Mucosa of descending colon (tissue), 3 donors: ENCODE results near the gene HOXB3. TPM values are rescaled to one million over a fixed set of nuclear protein-coding genes. Genes with fewer than 3 reads are reported as not detected.
A peak's percentile ranks its signal among the peaks of the same experiment; 100 is the strongest.

Experiments used
- ATAC-seq: fragments of 200-7000 bp; cut with Tn5 transposase; one replicate; pipeline ENCODE4 v1.9.1; 2020; ENCODE audit warnings: mild to moderate bottlenecking, moderate library complexity
- DNase-seq, 3 donors: peaks; one replicate each; pipeline ENCODE4 v3.0.0-alpha.2; 2020
- H3K36me3 ChIP-seq: fragments of 200-600 bp; one replicate; pipeline ENCODE4 v1.8.0; 2021; ENCODE audit warnings: low read depth, mild to moderate bottlenecking
- H3K4me1 ChIP-seq: fragments of 200-600 bp; one replicate; pipeline ENCODE4 v1.8.0; 2021; ENCODE audit warnings: low read depth, mild to moderate bottlenecking
- H3K4me3 ChIP-seq: fragments of 200-600 bp; one replicate; pipeline ENCODE4 v1.8.0; 2021; ENCODE audit warnings: mild to moderate bottlenecking
- H3K9me3 ChIP-seq: fragments of 200-600 bp; one replicate; pipeline ENCODE4 v1.8.0; 2021; ENCODE audit warnings: mild to moderate bottlenecking
- intact Hi-C, 2 donors: fragments of 100-400 bp; cut with DNase I in 1 of 2; cut with micrococcal nuclease in 1 of 2; formaldehyde crosslinking; loops; one replicate each; pipeline versions ENCODE4 v1.11.0 to v1.11.1; 2022; cut with DNase I, micrococcal nuclease
- total RNA-seq, 3 donors: library from RNA; stranded (reverse); fragmentation: NEBNext Ultra II Directional in 2 of 3; extraction: Animal tissue kit (Norgen Biotek cat#: 25700) in 2 of 3; gene quantifications; one replicate each; pipeline versions ENCODE4 v1.2.1 to v1.2.4, GENCODE V29; 2021 to 2023
- TF ChIP-seq, protein P1 (sequence below): fragments of 200-600 bp; IDR thresholded peaks from one replicate; pipeline ENCODE4 v1.8.0; 2022; ENCODE audit warnings: antibody characterized with exemption, mild to moderate bottlenecking
- donor health status: DM: no; HTN: no; CAD: no; lungs with moderate emphysema.
- donor health status: DM: no; HTN: no; CAD: no.
- donor health status: DM: no; HTN: yes; CAD: no.

The HOXB3 gene
- total RNA-seq, 3 donors from 2014 or later: 42.4 to 64.8 (median 43.4) TPM

DNA sequence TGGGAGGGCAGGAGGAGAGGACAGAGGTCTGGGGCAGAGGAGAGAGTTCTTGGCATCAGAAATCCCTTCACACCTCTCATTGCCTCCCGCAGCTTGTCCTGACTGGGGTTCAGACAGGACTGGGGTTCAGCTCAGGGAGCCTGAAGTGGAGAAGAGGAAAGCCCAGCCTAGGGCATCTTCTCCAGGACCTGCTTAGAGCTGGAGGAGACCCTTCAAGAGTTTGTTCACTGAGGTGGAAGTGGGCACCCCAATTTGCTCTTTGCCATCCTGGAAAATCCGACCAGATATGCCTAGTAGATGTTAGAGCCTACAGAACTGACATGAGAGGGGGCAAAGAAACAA is 2.0 kb downstream of the HOXB3 start:
- ATAC-seq (no peak), DNase-seq (no peak)

DNA sequence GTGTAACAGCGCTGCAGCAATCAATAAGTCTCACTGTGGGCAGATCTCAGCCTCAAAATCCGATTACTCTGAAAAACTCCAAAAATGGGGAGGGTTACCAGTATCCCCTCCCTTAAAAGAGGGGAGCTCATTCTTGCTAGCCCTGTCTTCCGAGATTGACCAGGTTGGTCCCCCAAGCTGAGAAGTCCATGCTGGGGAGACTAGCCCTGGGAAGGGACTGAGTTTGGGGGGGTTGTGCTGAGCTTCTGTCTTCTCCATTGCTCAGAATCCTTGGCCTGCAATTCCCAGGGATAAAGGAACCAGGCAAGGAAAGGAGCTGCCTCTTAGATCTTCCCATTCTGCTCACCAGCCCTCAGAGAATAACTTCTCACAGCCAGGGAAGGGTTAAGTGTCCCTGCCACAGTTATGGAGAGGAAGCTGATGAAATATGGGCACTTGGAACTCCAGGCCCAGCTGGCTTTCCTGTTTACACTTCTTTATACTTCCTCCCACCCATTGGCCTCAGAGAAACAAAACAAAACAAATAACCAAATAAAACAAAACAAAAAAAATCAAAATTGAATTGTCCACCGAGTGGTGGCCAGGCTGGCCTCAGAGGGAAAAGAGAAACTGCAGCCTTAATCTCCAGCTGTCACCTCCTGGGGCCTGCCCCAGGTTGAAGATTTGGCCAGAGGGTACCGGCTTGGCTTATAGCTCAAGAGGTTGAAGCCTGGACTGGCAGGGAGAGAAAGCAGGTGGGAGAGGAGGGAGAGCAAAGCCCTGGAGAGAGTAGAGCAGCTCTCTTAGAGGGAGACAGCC is 2.6 kb downstream of the HOXB3 start:
- intact Hi-C loops: no loop called here
- H3K9me3 ChIP-seq: no peaks in the 10 kb centered on the region

More for the DNA sequence above, 2.0 kb downstream of the HOXB3 start:
- Histone ChIP-seq H3K9me3 (no peaks in the 10 kb centered on the region), H3K4me1 (peaks cover 43% of the 10 kb centered on the region), H3K36me3 (no peaks in the 10 kb centered on the region), H3K4me3 (no peak overlapping the region)
- intact Hi-C loops: no loop called here
- TF ChIP-seq, protein P1, sequence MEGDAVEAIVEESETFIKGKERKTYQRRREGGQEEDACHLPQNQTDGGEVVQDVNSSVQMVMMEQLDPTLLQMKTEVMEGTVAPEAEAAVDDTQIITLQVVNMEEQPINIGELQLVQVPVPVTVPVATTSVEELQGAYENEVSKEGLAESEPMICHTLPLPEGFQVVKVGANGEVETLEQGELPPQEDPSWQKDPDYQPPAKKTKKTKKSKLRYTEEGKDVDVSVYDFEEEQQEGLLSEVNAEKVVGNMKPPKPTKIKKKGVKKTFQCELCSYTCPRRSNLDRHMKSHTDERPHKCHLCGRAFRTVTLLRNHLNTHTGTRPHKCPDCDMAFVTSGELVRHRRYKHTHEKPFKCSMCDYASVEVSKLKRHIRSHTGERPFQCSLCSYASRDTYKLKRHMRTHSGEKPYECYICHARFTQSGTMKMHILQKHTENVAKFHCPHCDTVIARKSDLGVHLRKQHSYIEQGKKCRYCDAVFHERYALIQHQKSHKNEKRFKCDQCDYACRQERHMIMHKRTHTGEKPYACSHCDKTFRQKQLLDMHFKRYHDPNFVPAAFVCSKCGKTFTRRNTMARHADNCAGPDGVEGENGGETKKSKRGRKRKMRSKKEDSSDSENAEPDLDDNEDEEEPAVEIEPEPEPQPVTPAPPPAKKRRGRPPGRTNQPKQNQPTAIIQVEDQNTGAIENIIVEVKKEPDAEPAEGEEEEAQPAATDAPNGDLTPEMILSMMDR: no peak

DNA sequence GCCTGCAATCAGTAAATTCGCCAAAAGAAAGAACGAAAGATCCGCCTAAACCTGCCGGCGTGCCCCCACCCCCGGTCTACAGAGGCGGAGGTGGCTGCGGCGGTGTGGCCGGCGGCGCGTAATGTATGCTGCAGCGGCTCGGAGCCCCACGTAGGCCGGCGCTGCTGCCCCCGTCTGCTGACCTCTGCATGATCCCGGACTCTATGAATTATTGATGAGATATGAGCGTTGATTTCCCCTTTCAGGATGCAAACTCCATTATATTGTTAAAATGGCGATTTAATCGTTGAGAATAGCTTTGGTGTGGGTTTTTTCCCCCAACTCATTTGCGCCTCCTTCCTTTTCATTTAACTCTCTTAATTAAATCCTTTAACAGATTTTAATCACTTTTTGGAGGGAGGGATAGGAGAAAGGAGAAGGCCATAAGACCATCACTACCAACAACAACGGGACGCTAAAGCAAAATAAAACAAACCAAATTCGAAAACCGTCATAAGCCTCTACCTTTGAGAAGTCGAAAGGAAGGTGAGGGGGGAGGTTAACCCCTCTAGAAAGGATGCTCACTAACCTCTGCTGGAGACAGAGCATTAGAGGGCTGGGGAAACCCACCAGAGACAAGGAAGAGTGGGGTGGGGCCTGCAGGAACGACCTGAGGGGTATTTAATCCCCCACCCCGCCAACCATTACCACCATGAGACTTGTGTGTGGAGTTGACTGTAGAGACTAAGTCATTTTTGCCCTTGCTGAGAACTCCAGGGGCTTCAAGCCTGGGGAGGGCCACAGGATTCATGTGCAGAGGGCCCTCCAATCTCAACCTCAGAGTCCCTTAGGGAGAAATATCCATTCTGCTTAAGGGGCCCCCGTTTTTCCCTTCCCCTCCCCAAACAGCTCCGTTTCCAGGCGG is 3.4 kb downstream of the HOXB3 start:
- ATAC-seq (no peak), DNase-seq (peak in 1 of 3 donors; percentile 48)
- H3K9me3 ChIP-seq: no peaks in the 10 kb centered on the region
- no peaks in the 10 kb centered on the region for H3K36me3 ChIP-seq
- TF ChIP-seq, protein P1: no peak
- no peak overlapping the region for H3K4me3 ChIP-seq
- intact Hi-C loops: no loop called here
- H3K4me1 ChIP-seq: peaks cover 48% of the 10 kb centered on the region

More for the DNA sequence above, 2.6 kb downstream of the HOXB3 start:
- Histone ChIP-seq H3K4me1 (peaks cover 47% of the 10 kb centered on the region), H3K36me3 (no peaks in the 10 kb centered on the region), H3K4me3 (no peak overlapping the region)
- DNase-seq: no peak
- no peak for ATAC-seq
- TF ChIP-seq, protein P1: no peak

DNA sequence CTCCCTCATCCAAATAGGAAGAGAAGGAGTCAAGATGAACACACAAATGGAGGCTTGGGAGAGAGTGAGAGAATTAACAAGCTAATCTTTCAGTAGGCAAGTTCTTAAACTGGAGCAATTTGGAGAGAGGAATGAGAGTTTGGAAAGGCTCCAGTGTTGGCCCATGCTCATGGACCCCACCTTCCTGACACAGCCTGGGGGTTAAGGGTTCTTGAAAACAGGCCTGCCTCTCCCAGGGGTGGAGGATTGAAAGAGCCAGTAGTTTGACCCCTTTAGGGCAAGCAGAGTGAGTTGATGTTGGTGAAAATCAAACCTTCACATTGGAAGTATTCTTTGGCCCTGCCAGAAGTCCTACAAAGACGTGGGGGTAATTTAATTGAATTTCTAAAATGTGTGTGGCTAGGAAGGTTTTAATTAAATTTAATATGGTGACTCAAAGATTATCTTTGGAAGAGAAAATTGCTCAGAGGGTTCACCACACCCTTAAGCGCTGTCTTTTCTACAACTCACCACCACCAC is 5.8 kb downstream of the HOXB3 start:
- ATAC-seq: no peak
- no peak for DNase-seq
- intact Hi-C loops: no loop called here
- H3K9me3 ChIP-seq: no peaks in the 10 kb centered on the region
- TF ChIP-seq, protein P1: no peak
- no peak overlapping the region for H3K4me3 ChIP-seq
- no peaks in the 10 kb centered on the region for H3K36me3 ChIP-seq
- peaks cover 50% of the 10 kb centered on the region for H3K4me1 ChIP-seq

DNA sequence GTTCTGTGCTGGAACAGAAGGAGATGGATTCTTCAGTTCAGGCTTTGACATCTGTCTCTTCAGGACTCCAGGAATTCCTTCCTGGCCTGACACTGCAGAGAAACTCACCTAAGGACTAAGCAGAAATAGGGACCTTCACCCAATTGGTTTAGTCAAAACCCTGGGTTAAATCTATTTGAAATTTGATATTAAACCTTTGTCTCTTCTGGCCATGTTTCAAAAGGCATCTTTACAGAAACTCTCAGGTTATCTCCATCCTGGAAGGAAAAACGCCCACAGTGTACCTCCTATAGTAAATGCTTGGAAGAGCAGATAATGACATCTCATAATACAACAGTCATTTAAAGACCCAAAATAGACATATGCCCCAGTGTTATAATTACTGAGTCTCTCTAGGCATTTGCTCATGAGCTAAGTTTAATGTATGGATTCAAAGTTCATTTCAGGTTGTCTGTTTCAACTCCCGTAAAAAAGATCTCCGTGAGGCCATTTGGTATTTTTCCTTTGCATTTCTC is 6.3 kb downstream of the HOXB3 start:
- TF ChIP-seq, protein P1: no peak
- no peak for ATAC-seq
- no peak for DNase-seq
- Histone ChIP-seq H3K9me3 (no peaks in the 10 kb centered on the region), H3K36me3 (no peaks in the 10 kb centered on the region), H3K4me3 (no peak overlapping the region), H3K4me1 (peaks cover 55% of the 10 kb centered on the region)
- intact Hi-C loops: no loop called here
